ENCODE measurements around the gene CCDC138. TPM values are rescaled to one million over a fixed set of nuclear protein-coding genes. Genes with fewer than 3 reads are reported as not detected.

Gene CCDC138
- total RNA-seq, 1 donor from 2014 or later = 4.5 TPM

- ATAC-seq (no peak), DNase-seq (no peak)
- no peaks in the 10 kb centered on the region for H3K4me1 ChIP-seq
- no peak overlapping the region for H3K4me3 ChIP-seq
- no peak for TF ChIP-seq CTCF (IDR thresholded peaks at IDR 0.05)
- no peak overlapping the region for H3K27ac ChIP-seq
- no peaks in the 10 kb centered on the region for H3K27me3 ChIP-seq (ENCODE audit: low read depth)
- peaks cover 6% of the 10 kb centered on the region for H3K9me3 ChIP-seq
- intact Hi-C loops (cut with DNase I) = no loop called here
- H3K36me3 ChIP-seq = peaks cover 4% of the 10 kb centered on the region
Measured at GRCh38 chr2:108806371-108807113, 20.0 kb downstream of the CCDC138 start.

GRCh38 chr2:108809936-108810335 lies 23.4 kb downstream of the CCDC138 start:
- no peaks in the 10 kb centered on the region for H3K27me3 ChIP-seq (ENCODE audit: low read depth)
- no peak for TF ChIP-seq CTCF (IDR thresholded peaks at IDR 0.05)
- H3K4me1 ChIP-seq = no peaks in the 10 kb centered on the region
- peaks cover 6% of the 10 kb centered on the region for H3K9me3 ChIP-seq
- no peak overlapping the region for H3K27ac ChIP-seq
- no peak overlapping the region for H3K4me3 ChIP-seq
- H3K36me3 ChIP-seq = peaks cover 4% of the 10 kb centered on the region
- no peak for ATAC-seq
- no peak for DNase-seq
- intact Hi-C loops (cut with DNase I) = no loop called here

- intact Hi-C loops (cut with DNase I) = no loop called here
- no peak for DNase-seq
- no peak overlapping the region for H3K4me3 ChIP-seq
- H3K9me3 ChIP-seq = peaks cover 6% of the 10 kb centered on the region
- no peaks in the 10 kb centered on the region for H3K4me1 ChIP-seq
- no peak for ATAC-seq
- H3K36me3 ChIP-seq = peaks cover 8% of the 10 kb centered on the region
- no peaks in the 10 kb centered on the region for H3K27me3 ChIP-seq (ENCODE audit: low read depth)
- no peak overlapping the region for H3K27ac ChIP-seq
- TF ChIP-seq CTCF (IDR thresholded peaks at IDR 0.05) = no peak
Measured at GRCh38 chr2:108810993-108811957, 24.7 kb downstream of the CCDC138 start.

GRCh38 chr2:108813732-108814131 lies 27.2 kb downstream of the CCDC138 start:
- H3K4me1 ChIP-seq = no peaks in the 10 kb centered on the region
- peaks cover 4% of the 10 kb centered on the region for H3K36me3 ChIP-seq
- TF ChIP-seq CTCF (IDR thresholded peaks at IDR 0.05) = no peak
- H3K27ac ChIP-seq = no peak overlapping the region
- DNase-seq (no peak), ATAC-seq (no peak)
- intact Hi-C loops (cut with DNase I) = no loop called here
- peaks cover 6% of the 10 kb centered on the region for H3K9me3 ChIP-seq
- H3K4me3 ChIP-seq = no peak overlapping the region
- H3K27me3 ChIP-seq (ENCODE audit: low read depth) = no peaks in the 10 kb centered on the region

- Histone ChIP-seq H3K36me3 (peaks cover 4% of the 10 kb centered on the region), H3K9me3 (no peaks in the 10 kb centered on the region), H3K4me1 (no peaks in the 10 kb centered on the region), H3K27me3 (ENCODE audit: low read depth) (no peaks in the 10 kb centered on the region), H3K27ac (no peak overlapping the region), H3K4me3 (no peak overlapping the region)
- TF ChIP-seq CTCF (IDR thresholded peaks at IDR 0.05) = no peak
- no peak for DNase-seq
- intact Hi-C loops (cut with DNase I) = no loop called here
- ATAC-seq = no peak
Measured at GRCh38 chr2:108820482-108820881, 33.9 kb downstream of the CCDC138 start.
